GM21737 (cell line): Measurements from ENCODE around the gene CLEC4E.
"Not testable (repeated sequence)": the region's sequence is repeated elsewhere in the genome, so short reads cannot be mapped to it uniquely, and the experiment has no call there.

Source experiments
- ATAC-seq: cut with Tn5 transposase; IDR thresholded peaks from one replicate; pipeline ENCODE4 v1.9.1; 2021; ENCODE audit warnings: mild to moderate bottlenecking, moderate library complexity; ENCODE audit not compliant: unreplicated experiment

CLEC4E gene

DNA sequence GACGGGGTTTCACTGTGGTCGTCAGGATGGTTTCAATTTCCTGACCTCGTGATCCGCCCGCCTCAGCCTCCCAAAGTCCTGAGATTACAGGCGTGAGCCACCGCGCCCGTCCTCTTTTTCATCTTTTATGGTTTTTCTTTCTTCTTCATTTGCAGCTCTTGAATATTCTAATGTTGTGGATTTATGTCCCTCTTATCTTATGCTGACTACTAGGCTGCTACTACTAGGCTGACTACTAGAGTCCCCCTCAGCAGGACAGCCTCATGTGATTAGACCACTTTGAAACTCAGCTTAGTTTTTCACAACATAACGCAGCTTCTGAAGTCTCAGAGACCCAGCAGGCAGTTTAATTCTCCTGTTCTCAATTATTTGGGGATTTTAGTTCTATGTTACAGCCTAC is 857 bp upstream of the CLEC4E start:
- no peak for ATAC-seq

DNA sequence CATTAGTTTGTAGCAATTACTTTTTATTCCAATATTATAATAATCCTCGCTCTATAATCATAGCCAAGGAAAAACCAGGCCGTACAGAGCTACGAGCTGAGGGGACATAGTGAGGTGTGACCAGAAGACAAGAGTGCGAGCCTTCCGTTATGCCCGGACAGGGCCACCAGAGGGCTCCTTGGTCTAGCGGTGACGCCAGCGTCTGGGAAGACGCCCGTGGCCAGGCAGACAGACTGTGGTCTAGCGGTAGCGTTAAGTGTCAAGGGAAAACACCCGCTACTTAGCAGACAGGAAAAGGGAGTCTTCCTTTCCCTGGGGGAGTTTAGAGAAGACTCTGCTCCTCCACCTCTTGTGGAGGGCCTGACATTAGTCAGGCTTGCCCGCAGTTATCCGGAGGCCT is 2.9 kb downstream of the CLEC4E start:
- ATAC-seq = not testable (repeated sequence)

DNA sequence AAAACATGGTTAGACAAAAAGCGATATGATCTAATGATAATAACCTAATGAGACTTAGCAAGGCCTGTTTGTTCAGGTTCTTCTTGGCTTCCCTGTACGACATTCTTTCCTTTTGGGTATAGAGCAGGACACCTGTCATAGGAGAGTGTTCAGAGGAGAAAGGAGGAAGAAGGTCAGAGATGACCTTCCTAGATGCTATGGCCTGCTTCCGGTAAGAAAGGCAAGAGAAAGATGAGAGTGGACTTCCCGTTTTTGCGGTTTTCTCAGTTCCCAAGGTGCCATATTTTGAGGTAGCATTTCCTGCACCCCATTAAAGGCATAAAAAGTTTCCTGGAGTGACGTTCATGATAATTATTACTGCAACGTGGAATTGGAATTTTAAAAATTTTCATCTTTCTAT is 8.7 kb downstream of the CLEC4E start:
- ATAC-seq = no peak

DNA sequence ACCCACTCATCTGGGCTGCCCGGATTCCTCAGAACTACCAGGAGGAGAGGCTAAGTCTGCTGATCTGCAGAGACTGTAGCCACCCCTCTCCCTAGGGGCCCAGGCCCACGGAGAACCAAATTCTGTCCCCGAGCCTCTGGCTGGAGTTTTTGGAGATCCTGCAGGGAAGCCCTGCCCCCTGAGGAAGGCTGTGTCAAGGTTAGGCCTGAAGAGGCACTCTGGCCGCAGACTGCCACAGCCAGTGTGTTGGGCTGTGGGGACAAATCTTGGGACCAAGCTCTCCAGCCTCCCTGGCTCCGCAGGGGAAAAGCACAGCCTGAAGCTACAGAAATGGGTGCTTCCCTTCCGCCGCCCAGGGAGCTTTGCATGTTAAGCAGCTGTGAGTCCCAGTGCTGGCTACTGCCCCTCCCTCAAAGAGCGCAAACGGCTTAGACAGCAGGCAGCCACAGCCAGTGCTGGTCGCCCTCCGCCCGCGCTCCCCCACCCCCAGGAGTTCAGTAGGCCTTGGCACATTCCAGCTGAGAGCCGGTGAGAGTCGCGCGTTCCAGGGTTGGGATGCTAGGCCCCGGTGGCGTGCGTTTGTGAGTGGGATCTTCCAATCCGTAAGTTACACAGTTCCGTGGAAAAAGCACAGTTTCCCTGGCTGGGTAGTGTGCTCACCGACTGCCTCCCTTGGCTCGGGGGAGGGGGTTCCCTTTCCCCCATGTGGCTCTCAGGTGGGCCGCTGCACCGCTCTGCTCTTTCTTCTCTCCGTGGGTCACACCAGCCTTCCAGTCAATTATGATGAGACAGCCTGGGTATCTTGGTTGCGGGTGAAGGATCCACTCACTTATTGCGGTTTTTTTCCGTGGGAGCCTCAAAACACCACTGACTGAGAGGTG is 13.2 kb downstream of the CLEC4E start:
- no peak for ATAC-seq

DNA sequence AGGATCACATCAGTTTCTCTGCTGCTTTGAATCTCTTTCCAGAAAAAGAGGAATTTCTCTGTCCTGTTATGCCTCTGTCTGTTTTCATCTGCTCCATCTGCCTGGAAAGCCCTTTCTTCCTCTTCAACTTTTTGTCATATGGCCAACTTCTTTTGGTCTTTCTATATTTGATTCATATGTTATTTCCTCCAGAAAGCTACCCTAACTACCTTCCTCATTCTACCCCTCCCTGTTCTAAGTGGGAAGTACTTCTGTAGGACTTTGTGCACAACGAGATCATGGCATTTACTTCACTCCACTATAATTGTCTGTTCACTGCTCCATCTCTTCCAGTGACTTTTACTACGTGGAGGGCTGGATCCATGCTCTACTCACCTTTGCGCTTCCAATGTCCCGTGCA is 21.5 kb downstream of the CLEC4E start:
- ATAC-seq = no peak

DNA sequence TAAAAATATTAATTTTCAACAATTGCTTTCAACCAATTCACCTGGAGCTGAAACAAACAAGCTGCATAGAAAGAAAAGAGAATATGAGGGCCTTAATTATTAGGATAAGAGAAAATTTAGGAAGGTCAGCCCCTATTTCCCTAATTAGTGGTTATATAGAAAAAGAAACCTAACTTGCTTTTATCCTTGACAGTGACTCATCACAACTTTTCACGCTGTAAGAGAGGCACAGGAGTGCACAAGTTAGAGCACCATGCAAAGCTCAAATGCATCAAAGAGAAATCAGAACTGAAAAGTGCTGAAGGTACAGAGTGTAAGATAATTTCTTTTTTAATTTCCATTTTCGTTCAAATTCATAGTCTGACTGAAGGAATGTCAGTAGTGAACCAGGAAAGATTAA is 22.7 kb downstream of the CLEC4E start:
- ATAC-seq = no peak

DNA sequence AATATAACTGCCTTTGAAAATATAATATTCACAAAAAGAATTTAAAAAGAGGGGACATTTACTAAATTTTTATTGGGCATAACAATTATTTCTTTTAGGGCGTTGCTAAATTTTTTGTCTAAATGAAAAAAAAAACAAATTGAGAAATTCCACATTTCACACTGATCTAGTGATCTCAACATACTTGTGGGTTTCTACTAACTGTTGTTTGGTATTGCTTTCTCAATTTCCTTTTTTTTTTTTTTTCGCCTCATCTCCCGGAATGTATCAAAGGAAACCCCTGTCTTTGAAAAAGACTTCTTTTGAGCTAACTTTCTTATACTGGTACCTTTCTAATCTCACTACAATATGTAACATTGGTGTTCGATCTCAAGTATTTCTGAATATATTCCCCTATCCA is 27.4 kb downstream of the CLEC4E start, which contains the start of gene CLEC4D:
Gene CLEC4D, plus strand, starts transcription at position 248 of the 400 bp plus-strand sequence. CDS start 230 bp downstream, outside the sequence.
- ATAC-seq = no peak

DNA sequence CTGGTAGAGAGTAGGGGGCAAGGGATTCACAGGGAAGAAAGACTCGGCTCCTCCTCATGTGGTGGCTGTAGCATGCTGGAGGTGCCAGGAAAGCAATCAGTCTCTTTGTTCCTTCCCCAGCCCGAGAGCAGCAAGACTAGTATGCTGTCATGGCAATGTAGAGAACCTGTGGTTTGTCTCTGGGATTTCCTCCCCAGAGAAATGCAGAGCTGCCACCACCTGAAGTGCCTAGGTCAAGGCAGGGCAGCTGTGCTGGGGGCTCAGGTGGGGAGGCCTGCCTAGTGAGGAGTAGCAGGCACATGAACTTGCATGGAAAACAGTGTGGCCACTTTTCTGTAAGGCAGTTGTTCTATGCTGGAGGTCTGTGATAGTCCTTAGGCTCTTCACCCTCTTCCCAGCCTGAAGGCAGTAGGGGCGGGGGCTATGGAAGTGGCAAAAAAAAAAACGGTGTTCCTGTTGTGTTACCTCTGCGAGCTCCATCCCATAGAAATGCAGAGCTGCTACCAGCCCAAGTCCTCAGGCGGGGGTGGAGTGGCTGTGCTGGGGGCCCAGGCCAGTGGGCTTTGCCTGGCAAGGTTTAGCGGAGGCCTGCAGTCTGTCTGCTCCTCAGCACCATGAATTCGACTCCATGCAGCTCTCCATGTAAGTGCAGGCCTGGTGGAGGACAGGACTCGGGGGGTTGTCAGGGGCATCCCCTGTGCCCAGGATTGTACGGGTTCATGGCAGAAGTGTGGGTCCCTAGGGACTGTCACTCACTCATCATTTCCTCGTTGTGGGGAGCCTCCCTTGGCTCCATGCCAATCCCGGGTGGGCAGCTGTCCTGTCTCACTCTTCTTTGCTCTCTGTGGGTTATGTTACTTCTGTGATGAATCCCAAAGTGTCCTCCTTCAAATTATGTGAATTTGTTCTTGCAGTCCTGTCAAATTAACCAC is 31.5 kb downstream of the CLEC4E start:
- no peak for ATAC-seq

DNA sequence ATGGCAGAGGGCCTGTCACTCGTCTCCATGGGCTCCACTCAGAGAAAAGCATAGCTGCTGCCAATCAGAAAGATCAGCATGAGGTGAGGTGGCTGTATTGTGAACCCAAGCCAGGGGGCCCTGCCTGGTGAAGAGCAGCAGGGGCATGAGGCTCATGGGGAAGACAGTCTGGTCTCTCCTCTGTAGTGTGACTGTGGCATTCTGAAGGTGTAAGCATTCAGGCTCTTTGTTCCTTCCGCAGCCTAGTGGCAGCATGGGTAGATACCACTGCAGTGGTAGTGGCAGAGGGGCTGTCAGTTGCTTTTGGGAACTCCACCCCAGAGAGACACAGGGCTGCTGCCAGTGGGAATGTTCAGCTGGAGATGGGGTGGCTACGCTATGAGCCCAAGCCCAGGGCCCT is 32.5 kb downstream of the CLEC4E start:
- no peak for ATAC-seq

DNA sequence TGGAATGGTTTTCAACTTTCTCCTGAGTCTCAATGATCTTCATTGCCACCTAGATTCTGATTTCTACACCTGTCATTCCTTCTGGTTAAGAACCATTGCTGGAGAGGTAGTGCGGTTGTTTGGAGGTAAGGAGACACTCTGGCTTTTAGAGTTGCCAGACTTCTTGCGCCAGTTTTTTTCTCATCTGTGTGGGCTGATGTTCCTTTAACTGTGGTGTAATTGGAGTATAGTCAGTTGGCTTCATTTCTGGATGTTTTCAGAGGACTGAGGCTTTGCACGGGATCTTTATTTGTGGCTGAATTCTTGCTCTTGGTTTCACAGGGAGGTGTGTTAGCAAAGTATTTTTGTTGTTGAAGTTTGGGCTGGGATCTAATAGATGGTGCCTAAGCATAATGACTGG is 33.1 kb downstream of the CLEC4E start:
- ATAC-seq = no peak

DNA sequence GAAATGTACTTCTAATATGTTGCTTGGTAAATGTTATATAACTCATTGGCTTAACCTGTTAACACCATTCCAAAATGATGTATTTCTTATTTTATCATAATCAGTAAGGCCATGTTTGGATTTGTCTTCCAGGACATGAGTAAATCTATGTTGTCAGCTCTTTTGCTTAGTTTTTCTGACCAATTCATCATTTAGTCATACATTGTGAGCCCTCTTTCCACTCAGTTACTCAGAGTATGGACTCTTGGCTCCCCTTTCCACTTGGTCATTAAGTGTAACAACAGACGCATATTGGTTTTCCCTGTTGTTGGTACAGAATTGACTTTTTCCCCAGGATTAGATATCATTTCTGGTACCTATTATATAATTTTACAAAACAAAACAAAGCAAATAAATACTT is 36.4 kb downstream of the CLEC4E start:
- ATAC-seq = no peak

DNA sequence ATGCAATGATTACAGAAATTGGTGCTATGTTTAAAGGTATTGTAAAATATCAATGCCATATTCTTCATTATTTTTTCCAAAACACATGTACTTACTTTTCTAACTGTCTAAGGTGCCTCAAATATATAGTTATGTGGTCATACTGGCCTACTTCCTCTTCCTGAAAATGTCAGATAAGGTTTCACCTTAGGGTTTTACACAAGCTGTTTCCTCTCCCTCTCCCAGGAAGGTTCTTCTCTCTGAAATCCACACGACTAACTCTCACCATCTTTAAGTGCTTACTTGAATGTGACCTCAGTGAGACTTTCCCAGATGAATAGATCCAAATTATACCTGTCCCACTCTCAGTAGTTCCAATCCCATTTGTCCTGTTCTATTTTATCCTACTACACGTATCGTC is 39.0 kb downstream of the CLEC4E start:
- ATAC-seq = no peak

DNA sequence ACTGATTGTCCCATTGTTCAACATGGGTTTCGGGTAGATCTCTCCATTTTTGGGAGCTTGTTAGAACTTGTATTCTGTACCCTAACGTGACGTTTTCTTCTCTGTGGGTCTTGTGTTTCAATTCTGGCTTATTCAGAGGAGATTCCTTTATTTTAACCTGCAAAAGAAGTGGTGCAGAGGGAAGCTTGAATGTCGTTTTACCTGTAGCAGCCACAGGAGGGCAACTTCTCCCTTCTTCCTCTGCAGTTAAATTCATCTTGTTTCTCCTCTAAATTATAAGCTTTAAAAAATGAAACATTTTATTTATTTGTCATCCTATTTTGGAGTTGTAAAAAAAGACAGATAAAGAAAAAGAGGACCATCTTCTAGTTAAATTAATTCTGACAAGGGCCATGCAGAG is 41.1 kb downstream of the CLEC4E start:
- no peak for ATAC-seq

DNA sequence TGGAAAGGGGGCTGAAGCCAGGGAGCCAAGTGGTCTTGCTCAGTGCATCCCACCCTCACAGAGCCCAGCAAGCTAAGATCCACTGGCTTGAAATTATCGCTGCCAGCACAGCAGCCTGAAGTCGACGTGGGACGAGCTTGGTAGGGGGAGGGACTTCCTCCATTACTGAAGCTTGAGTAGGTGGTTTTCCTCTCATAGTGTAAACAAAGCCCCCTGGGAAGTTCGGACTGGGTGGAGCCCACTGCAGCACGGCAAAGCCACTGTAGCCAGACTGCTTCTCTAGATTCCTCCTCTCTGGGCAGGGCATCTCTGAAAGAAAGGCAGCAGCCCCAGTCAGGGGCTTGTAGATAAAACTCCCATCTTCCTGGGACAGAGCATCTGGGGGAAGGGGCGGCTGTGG is 44.6 kb downstream of the CLEC4E start:
- ATAC-seq = not testable (repeated sequence)

DNA sequence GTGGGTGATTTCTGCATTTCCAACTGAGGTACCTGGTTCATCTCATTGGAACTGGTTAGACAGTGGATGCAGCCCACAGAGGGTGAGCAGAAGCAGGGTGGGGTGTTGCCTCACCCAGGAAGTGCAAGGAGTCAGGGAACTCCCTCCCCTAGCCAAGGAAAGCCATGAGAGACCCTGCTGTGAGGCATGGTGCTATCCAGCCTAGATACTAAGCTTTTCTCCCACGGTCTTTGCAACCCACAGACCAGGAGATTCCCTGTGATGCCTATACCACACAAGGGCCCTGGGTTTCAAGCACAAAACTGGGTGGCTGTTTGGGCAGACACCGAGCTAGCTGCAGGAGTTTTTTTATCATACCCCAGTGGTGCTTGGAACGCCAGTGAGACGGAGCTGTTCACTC is 45.0 kb downstream of the CLEC4E start:
- not testable (repeated sequence) for ATAC-seq

DNA sequence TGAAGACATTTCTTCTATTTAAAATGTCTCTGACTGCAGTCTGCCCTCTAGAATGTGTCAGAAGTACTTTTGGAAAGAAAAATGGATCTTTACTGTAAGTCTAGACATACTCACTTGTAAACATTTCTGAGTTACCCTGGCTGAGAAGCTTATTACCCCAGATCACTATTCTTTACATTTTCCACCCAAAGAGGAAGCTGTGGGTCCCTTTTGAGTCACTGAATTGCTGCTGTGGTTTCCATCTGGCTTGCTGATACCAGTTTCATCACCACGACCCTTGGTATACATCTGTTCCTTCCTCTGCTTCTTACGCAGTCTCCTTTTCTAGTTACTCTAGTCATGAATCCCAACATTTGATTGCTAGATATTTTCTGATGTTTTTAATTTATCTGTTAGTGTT is 47.6 kb downstream of the CLEC4E start:
- peak; percentile 99 for ATAC-seq

DNA sequence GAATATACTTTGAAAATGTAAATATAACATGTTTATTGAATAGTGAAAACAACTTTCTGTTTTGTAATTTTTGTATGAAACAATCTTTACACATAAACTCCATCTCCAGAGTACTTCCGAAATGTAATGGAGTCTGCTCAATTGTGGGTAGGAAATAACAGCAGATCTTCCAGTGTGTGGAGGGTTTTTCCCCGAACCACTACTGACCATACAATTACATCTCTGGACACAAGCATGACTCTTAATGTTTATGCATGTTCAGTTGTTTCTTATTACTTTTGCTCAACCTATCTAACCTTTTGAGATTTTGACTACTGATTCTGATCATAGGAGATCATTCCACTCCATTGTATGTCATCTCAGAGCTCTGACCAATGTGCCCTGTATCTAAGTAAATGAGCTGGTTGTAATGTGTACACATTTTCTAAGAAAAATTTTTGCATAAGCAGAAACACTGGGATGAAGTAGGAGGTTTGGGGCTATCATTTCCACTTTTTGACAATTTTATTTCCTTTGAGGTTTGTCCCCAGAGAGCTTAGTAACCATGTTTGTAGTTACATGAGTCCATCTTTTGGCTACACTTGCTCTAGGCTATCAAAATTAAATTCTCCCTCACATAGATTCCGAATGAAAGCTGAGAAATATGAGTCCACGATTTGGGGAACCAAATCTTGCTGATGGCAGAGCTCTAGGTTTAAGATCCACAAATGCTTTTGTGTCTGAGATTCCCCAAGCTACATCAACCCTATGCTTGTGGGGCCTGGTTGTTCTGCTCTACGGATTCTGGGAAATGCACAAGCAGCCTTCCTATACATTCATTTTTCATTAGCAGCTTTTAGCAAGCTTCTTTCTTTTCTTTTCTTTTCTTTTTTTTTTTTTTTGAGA is 48.8 kb downstream of the CLEC4E start:
- ATAC-seq = no peak
